ENCODE measurements around the gene GRM8. TPM values are rescaled to one million over a fixed set of nuclear protein-coding genes. Genes with fewer than 3 reads are reported as not detected.

GRM8 gene
- total RNA-seq, 1 experiment from 2014 or later, result 2.7 TPM

DNA sequence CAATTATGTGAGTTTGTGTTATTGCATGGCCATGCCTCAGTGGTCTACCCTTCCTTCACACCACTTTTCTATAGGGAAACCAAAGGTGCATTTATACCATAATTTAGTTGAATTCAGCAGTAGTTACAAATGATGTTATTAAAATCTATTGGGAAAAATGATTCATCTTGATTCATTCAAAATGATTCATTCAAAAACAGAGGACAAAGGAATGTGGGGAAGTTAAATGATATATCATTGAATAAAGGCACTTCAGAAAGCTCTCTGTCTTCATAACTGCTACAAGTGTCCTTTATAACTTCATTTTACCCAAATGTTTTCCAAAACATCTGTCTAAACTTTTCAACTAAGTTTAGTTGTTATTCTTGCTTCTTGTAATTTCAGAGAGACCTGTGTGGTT lies 722.9 kb downstream of the GRM8 start:
- no peak for DNase-seq (ENCODE audit: low spot score)

- DNase-seq (ENCODE audit: low spot score), result no peak
Observed at GRCh38 chr7:126529254-126529653, 723.5 kb downstream of the GRM8 start.

GRCh38 chr7:126525906-126526305 lies 726.8 kb downstream of the GRM8 start:
- no peak for DNase-seq (ENCODE audit: low spot score)

DNA sequence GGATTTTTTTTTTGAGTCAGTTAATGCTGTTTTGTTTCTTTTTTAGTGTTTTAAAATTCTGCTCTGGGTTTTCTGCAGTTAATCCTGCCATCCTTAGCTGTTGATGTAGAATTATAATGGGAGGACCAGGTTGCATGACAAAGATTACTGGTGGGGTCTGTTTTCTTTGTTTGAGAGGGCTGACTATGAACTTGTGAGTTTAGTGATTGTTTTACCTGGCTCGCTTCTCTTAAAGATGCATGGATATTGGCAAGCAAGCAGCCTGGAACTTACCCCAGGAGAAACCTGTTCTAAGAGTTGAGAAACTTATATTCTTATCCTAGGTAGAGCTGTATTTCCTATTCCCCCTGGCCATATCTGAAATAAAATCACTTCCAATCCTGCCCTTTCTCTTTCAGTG lies 727.8 kb downstream of the GRM8 start:
- DNase-seq (ENCODE audit: low spot score), result no peak

DNA sequence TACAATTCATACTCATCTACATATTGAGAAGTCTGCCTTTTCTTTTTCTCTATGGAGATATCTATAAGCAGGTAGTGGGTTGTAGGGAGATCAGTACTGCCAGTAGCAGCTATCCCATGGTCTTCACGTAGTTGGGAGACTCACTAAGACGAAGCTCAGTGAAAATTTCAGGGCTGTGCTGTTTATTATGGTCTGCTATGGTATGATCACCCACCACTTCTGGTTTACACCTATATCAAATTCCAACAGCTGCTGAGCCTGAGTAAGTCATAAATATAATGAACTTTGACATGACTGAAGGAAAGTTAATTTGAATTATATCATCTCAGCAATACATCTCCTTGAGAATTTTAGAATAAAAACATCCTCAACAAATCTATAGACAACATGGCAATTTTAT lies 741.7 kb downstream of the GRM8 start:
- DNase-seq (ENCODE audit: low spot score), result no peak

DNA sequence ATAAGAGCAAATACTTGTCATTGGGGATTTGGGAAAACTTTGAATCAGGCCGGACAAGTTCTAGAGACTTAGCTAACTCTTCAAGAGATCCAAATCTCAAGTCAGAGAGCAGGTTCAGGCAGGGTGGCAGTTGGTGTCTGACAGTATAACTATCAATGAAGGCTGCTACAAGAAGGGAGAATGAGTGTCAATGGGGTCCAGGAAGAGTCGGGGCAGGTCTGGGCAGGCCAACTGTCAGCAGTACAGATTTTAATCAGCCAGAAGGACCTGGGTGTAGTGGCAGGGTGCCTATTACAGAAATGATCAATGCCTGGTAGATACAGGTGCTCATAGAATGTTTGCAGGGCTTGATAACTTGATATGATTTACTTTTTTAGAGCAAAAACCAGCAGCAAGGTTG lies 751.1 kb downstream of the GRM8 start:
- DNase-seq (ENCODE audit: low spot score), result no peak

DNA sequence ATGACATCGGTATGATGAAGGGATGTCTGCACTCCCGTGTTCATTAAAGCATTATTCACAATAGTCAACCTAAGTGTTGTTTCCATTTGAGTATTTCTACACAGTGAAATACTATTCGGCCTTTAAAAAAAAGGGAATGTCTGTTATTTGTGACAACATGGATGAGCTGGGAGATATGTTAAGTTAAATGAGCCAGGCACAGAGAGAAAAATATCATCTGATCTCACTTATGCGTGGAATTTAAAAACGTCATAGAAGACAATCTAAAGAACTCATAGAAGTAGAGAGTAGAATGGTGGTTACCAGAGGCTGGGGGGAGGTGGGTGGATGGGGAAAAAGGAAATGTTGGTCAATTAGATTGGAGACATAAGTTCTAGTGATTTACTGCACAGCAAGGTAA lies 753.3 kb downstream of the GRM8 start:
- no peak for DNase-seq (ENCODE audit: low spot score)

DNA sequence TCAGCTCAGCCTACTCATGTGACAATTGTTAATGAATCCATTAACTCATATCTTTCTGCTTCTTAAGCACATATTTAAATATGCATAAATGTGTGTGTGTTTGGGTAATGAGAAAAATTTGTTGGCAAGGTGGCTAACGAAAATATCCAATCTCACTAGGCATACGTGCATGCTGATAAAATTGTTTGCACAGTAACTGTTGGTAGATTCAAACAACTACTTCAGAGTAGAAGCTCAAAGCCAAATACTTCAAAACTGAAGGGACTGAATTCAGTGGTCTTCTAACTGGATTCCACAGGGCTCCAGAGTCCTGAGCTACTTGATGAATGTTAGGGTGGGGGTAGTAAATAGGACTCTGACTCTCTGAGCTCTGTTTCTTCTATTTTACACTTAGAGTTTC lies 757.0 kb downstream of the GRM8 start:
- no peak for DNase-seq (ENCODE audit: low spot score)

- DNase-seq (ENCODE audit: low spot score), result no peak
Observed at GRCh38 chr7:126495001-126495400, 757.7 kb downstream of the GRM8 start.

- no peak for DNase-seq (ENCODE audit: low spot score)
Observed at GRCh38 chr7:126493801-126494200, 758.9 kb downstream of the GRM8 start.

DNA sequence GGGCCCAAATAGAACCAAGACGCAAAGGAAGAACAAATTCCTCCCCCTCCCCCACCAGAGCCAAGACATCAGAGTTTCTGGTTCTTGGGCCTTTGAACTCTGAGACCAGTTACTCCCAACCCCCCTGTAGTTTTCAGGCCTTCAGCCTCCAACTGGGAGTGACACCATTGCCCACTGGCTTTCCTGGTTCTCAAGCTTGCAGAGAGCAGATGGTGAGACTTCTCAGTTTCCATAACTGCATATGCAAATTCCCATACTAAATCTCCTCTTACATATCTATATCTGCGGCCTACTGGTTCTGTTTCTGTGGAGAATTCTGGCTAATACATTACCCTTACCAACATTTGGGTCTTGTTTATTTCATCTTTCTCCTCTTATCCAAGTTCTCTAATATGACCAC lies 762.9 kb downstream of the GRM8 start:
- no peak for DNase-seq (ENCODE audit: low spot score)

DNA sequence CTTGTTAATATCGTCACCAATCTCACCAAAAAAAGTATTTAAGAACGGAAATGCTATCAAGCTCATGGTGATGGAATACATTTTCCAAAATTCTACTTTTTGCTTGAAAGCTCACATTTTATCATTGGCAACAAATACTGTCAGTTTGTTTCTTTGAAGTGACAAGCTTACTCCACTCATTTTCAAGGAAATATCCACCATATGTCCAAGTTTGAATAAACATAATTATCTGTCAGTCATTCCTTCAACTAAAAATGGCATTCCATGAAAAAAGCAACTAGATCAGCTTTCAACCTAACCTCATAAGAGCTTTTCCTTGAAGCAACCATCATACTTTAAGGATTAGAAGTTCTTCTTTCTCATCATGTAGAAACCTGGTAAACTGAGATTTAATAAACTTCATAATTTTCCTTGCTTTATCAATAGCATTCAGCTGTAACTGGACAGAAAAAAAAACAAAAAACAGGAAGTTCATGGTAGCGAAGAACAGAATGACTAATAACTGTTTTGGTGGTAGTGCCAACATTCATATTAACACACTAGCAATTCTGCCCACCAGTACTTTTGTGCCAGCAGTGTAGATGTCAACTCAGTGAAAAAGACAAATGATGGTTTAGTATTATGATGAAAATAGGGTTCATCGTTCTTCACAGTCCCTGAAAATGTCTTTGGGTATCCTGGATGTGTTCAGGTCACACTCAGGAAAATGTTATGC lies 764.9 kb downstream of the GRM8 start:
- no peak for DNase-seq (ENCODE audit: low spot score)

- no peak for DNase-seq (ENCODE audit: low spot score)
Observed at GRCh38 chr7:126486806-126487205, 765.9 kb downstream of the GRM8 start.

DNA sequence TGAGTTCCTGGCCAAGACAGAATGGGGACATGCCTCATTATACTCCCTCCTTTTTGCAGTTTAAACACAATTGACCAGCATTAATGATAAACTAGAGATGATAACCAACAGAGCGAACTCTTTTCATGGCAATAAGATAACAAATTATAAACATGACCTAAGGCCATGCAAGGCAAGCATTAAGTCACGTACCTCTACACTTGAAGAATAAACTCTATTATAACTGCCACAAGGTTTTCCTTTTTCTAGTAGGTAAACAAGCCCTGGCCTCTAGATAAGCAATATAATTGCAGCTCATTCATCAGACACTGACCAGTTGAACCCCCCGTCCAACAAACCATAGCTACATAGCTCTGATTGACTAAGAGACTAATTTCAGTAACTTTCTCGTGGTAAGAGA lies 767.0 kb downstream of the GRM8 start:
- DNase-seq (ENCODE audit: low spot score), result no peak

- peak; percentile 29 for DNase-seq (ENCODE audit: low spot score)
Observed at GRCh38 chr7:126483972-126484371, 768.8 kb downstream of the GRM8 start.

DNA sequence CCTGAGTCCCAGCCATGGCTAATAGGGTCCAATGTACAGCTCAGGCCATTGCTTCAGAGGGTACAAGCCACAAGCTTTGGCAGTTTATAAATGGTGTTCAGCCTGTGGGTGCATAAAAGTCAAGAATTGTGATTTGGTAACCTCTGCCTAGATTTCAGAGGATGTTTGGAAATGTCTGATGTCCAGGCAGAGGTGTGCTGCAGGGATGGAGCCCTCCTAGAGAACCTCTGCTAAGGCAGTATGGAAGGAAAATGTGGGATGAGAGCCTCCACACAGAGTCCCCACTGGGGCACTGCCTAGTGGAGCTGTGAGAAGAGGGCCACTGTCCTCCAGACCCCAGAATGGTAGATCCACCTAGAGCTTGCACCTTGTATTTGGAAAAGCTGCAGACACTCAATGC lies 779.9 kb downstream of the GRM8 start:
- no peak for DNase-seq (ENCODE audit: low spot score)

- no peak for DNase-seq (ENCODE audit: low spot score)
Observed at GRCh38 chr7:126462405-126462804, 790.3 kb downstream of the GRM8 start.

DNA sequence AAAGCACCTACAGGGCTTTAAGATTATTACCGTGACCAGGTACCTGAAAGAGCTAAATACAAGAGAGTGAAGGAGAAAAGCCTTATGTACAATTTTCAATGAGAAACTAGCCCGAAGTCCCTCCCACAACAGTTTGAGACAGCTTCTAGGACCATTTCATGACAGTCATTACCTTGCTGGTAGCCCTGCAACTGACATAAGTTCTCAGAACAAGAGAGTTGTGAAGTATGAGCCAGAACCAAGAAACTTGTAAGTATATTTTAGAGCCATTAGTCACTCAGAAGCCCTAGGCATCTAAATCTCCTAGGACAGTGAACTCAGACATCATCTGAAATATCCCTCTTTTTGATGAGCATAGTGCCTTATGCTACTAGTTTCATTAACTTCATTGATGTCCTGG lies 792.1 kb downstream of the GRM8 start:
- DNase-seq (ENCODE audit: low spot score), result no peak

GRCh38 chr7:126453104-126453503 lies 799.6 kb downstream of the GRM8 start:
- no peak for DNase-seq (ENCODE audit: low spot score)

DNA sequence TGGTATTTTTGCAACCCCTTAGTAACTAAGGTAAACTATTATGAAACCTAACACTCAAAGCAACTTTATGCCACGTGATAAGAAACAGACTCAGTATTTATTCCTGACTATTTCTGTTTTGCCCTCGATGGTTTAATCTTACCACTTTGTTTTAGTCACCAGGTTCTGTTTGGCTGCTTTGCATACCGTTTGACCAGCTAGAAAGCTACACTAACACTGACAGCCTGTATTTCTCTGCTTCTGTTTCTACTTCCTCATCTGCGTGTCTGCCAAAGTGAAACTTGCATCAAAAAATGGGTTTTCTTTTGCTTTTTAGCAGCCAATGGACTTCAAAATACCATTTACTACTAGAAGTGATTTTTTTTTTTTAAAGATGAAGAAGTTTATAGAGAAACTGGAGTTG lies 802.5 kb downstream of the GRM8 start:
- peak; percentile 41 for DNase-seq (ENCODE audit: low spot score)

- DNase-seq (ENCODE audit: low spot score), result no peak
Observed at GRCh38 chr7:126449611-126450268, 803.0 kb downstream of the GRM8 start.

DNA sequence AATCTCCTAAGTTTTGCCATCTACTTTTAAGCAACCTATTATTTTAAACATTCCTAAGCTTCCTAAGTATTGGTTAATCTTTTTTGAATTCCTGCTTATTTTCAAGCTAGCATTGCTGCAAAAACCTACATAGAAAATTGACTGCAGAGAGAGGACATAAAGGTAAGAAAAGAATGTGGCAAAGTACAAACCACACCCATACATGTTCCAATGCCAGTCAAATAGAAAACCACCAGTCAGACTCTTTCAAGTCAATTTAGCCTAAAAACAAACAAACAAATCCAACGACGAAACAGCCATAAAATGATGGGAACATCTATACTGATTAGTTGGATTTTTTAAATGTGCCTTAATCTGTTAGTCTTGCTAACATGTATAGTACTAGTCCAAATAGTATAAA lies 804.8 kb downstream of the GRM8 start:
- DNase-seq (ENCODE audit: low spot score), result no peak

DNA sequence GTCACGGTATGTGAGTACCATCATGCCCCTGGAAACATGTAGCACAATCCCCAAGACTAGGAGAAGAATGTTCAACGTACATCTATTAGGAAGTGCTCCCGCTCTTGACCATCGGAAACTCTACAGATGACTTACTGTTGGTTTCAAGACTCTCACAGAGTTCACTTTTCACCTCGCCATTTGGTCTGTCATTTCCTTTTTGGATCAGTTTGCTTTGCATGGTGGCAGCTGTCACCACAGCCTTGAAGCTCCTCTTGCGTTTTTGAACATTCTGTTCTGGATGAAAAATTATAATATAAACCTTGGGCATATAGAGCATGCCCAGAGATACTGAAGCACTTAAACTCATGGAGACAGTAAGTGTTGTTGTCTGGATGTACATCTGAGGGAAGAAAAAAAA lies 806.8 kb downstream of the GRM8 start:
- DNase-seq (ENCODE audit: low spot score), result no peak

- no peak for DNase-seq (ENCODE audit: low spot score)
Observed at GRCh38 chr7:126443951-126444350, 808.8 kb downstream of the GRM8 start.

Measured in H4 (cell line).